IgD-negative memory B cell (primary cell): ENCODE results near the gene ZNF571. TPM values are rescaled to one million over a fixed set of nuclear protein-coding genes. Genes with fewer than 3 reads are reported as not detected.

Source experiments
- polyA plus RNA-seq: library from polyadenylated mRNA; unstranded; fragments of 300-500 nt; fragmentation: Illumina TruSeq; gene quantifications from one replicate; pipeline ENCODE4 v1.2.3, GENCODE V29; 2021

Gene ZNF571
- polyA plus RNA-seq, 1 donor from 2014 or later, result 6.9 TPM

Other genes with a start within 250 kb of the ZNF571 start
- gene ZNF527, start 223.7 kb downstream of the ZNF571 start, polyA plus RNA-seq, result 10.4 TPM
- 4.5 TPM for gene ZNF569, start 127.3 kb downstream of the ZNF571 start, polyA plus RNA-seq
- 4.3 TPM for gene ZNF570, start 125.4 kb downstream of the ZNF571 start, polyA plus RNA-seq
- gene ZNF793, start 87.9 kb downstream of the ZNF571 start, polyA plus RNA-seq, result 1.9 TPM
- gene ZNF540, start 84 bp upstream of the ZNF571 start, polyA plus RNA-seq, result 5.1 TPM
- gene ZFP30, start 60.7 kb upstream of the ZNF571 start, polyA plus RNA-seq, result 2.4 TPM
- 6.7 TPM for gene ZNF607, start 125.0 kb upstream of the ZNF571 start, polyA plus RNA-seq
- gene ZNF573, start 184.8 kb upstream of the ZNF571 start, polyA plus RNA-seq, result 10.0 TPM